CD4-positive, alpha-beta T cell (primary cell): ENCODE results near the gene MAP3K19. TPM values are rescaled to one million over a fixed set of nuclear protein-coding genes. Genes with fewer than 3 reads are reported as not detected.

Experiments used
- ATAC-seq: fragments of 200-7000 bp; cut with Tn5 transposase; one replicate; pipeline ENCODE4 v1.10.0; 2022; ENCODE audit warnings: mild to moderate bottlenecking; ENCODE audit not compliant: poor library complexity
- CTCF ChIA-PET: fragments of 350-600 bp; sonication (Branson Sonifier 250); formaldehyde crosslinking; loops from one replicate; lab custom pipeline; 2021; ENCODE audit warnings: antibody characterized with exemption, inconsistent platforms; lab: Charles Lee
- POLR2A ChIA-PET: fragments of 350-600 bp; sonication (Branson Sonifier 250); formaldehyde crosslinking; loops from one replicate; lab custom pipeline; 2021; ENCODE audit warnings: antibody characterized with exemption, inconsistent platforms; lab: Charles Lee
- DNase-seq, 14 experiments: peaks; one replicate each; pipeline ENCODE4 v3.0.0-alpha.2; 2013 to 2020; ENCODE audit warnings: mixed read lengths in 2 of 14
- H3K27ac ChIP-seq, 2 donors: one replicate each; pipeline versions ENCODE4 v1.5.1 to v1.7.0; 2013; ENCODE audit warnings: low read length in 2 of 2, low read depth in 1 of 2, mild to moderate bottlenecking in 1 of 2
- H3K27me3 ChIP-seq, 2 experiments: 1 replicate in 1 of 2; 2 replicates in 1 of 2; pipeline versions ENCODE4 v1.6.1 to v1.7.0; 2013; ENCODE audit warnings: low read length in 2 of 2, control low read depth in 1 of 2, mild to moderate bottlenecking in 1 of 2, moderate library complexity in 1 of 2; ENCODE audit not compliant: insufficient read depth in 2 of 2, control insufficient read depth in 1 of 2
- H3K36me3 ChIP-seq: one replicate; pipeline ENCODE4 v1.6.1; 2013; ENCODE audit warnings: low read length, control low read depth; ENCODE audit not compliant: insufficient read depth
- H3K4me1 ChIP-seq: one replicate; pipeline ENCODE4 v1.6.1; 2013; ENCODE audit warnings: low read length, control low read depth; ENCODE audit not compliant: insufficient read depth
- H3K4me3 ChIP-seq: one replicate; pipeline ENCODE4 v1.5.1; 2013; ENCODE audit warnings: mild to moderate bottlenecking, low read length, moderate library complexity
- H3K9me3 ChIP-seq, 2 experiments: 1 replicate in 1 of 2; 2 replicates in 1 of 2; pipeline versions ENCODE4 v1.6.1 to v1.7.0; 2013; ENCODE audit warnings: low read length in 2 of 2, mild to moderate bottlenecking in 2 of 2, control low read depth in 1 of 2, moderate library complexity in 1 of 2; ENCODE audit not compliant: control insufficient read depth in 1 of 2, insufficient read depth in 1 of 2
- H3K27ac Mint-ChIP-seq: one replicate; pipeline ENCODE4 v1.8.0; 2020; ENCODE audit warnings: mixed read lengths
- H3K27me3 Mint-ChIP-seq: one replicate; pipeline ENCODE4 v1.8.0; 2021; ENCODE audit warnings: mixed read lengths
- H3K36me3 Mint-ChIP-seq: one replicate; pipeline ENCODE4 v1.8.0; 2021; ENCODE audit warnings: low read depth, mixed read lengths
- H3K4me1 Mint-ChIP-seq: one replicate; pipeline ENCODE4 v1.8.0; 2021; ENCODE audit warnings: low read depth, mixed read lengths
- H3K4me3 Mint-ChIP-seq: one replicate; pipeline ENCODE4 v1.8.0; 2020; ENCODE audit warnings: mild to moderate bottlenecking, mixed read lengths
- H3K9me3 Mint-ChIP-seq: one replicate; pipeline ENCODE4 v1.8.0; 2020; ENCODE audit warnings: mixed read lengths
- intact Hi-C, 2 experiments: fragments of 100-400 bp; cut with DNase I in 1 of 2; cut with micrococcal nuclease in 1 of 2; formaldehyde crosslinking; loops; one replicate each; pipeline versions ENCODE4 v1.15.1 to v1.9.0; 2023 to 2025; cut with DNase I, micrococcal nuclease
- total RNA-seq, 174 experiments: library from RNA in 2 of 174; stranded (reverse) in 2 of 174; gene quantifications; one replicate each; pipeline ENCODE4 v1.2.3 and lab custom pipeline; 2021 to 2026
- TF ChIP-seq, protein P1 (sequence below): fragments of 200-600 bp; IDR thresholded peaks from one replicate; pipeline ENCODE4 v1.8.0; 2022; ENCODE audit warnings: antibody characterized with exemption, mild to moderate bottlenecking

MAP3K19 gene
- total RNA-seq, 2 experiments from 2014 or later = not detected

DNA sequence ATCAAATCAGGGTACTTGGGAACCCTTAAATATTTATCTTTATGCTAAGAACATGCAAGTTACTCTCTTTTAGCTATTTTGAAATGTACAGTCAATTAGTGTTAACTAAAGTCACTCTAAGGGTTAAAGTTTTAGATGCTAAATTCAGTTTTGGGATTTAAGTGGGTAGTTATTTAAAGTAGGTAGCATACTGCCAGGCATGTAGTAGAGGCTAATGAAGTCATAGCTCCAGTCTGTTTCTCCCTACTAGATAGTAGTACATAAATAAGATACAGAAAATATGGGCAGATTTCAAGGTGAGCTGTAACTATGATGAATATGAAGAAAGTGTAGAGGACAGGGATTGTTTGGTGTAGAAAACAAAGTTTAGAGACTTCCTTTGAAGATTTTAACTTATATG is 12.3 kb upstream of the MAP3K19 start:
- no peak overlapping the region for H3K27ac Mint-ChIP-seq
- Histone ChIP-seq H3K27me3 (no peaks in the 10 kb centered on the region), H3K9me3 (no peaks in the 10 kb centered on the region), H3K4me3 (no peak overlapping the region), H3K36me3 (peaks cover 29% of the 10 kb centered on the region), H3K27ac (no peak overlapping the region), H3K4me1 (peaks cover 12% of the 10 kb centered on the region)
- H3K4me1 Mint-ChIP-seq = peaks cover 70% of the 10 kb centered on the region
- no peaks in the 10 kb centered on the region for H3K27me3 Mint-ChIP-seq
- ChIA-PET CTCF (no interaction called here), POLR2A (interaction anchor here (0.6 kb wide), 1 partner anchor 607 kb away, joined by 3 read pairs; no protein-coding TSS in a partner anchor)
- peaks cover 84% of the 10 kb centered on the region for H3K36me3 Mint-ChIP-seq
- DNase-seq (no peak), ATAC-seq (no peak)
- H3K4me3 Mint-ChIP-seq = no peak overlapping the region
- intact Hi-C loops = loop anchor here in 1 of 2 experiments (10.0 kb wide), 1 partner anchor 815 kb away; the partner anchor contains the start of gene MCM6
- TF ChIP-seq, protein P1, sequence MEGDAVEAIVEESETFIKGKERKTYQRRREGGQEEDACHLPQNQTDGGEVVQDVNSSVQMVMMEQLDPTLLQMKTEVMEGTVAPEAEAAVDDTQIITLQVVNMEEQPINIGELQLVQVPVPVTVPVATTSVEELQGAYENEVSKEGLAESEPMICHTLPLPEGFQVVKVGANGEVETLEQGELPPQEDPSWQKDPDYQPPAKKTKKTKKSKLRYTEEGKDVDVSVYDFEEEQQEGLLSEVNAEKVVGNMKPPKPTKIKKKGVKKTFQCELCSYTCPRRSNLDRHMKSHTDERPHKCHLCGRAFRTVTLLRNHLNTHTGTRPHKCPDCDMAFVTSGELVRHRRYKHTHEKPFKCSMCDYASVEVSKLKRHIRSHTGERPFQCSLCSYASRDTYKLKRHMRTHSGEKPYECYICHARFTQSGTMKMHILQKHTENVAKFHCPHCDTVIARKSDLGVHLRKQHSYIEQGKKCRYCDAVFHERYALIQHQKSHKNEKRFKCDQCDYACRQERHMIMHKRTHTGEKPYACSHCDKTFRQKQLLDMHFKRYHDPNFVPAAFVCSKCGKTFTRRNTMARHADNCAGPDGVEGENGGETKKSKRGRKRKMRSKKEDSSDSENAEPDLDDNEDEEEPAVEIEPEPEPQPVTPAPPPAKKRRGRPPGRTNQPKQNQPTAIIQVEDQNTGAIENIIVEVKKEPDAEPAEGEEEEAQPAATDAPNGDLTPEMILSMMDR = no peak
- H3K9me3 Mint-ChIP-seq = peaks cover 2% of the 10 kb centered on the region

DNA sequence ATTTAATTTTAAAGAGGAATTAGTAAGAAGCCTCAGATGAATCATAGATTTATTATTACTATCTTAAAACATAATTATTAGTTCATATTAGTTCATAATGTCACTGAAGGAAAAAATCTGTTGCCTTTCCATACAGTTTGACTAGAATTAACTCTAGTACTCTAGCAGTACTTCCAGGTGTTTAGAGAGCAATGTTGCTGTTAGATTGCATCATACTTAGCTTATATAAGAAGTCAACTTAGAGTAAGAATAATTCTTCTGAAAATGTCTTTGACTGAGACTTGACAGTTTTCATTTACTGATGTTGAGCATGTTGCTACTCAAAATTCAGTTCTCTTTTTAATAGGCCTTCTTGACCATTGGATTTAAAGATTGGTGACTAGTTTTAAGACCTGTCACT is 9.5 kb upstream of the MAP3K19 start:
- H3K27me3 ChIP-seq = no peaks in the 10 kb centered on the region
- ATAC-seq = no peak
- TF ChIP-seq, protein P1 = no peak
- CTCF ChIA-PET = no interaction called here
- H3K4me1 Mint-ChIP-seq = peaks cover 61% of the 10 kb centered on the region
- H3K4me3 ChIP-seq = no peak overlapping the region
- H3K4me1 ChIP-seq = peaks cover 21% of the 10 kb centered on the region
- H3K27ac Mint-ChIP-seq = no peak overlapping the region
- POLR2A ChIA-PET = no interaction called here
- H3K9me3 ChIP-seq = no peaks in the 10 kb centered on the region
- intact Hi-C loops = loop anchor here in 1 of 2 experiments (10.0 kb wide), 1 partner anchor 818 kb away; the partner anchor contains the start of gene MCM6
- H3K36me3 ChIP-seq = peaks cover 19% of the 10 kb centered on the region
- peaks cover 76% of the 10 kb centered on the region for H3K36me3 Mint-ChIP-seq
- H3K9me3 Mint-ChIP-seq = no peaks in the 10 kb centered on the region
- no peak for DNase-seq
- no peaks in the 10 kb centered on the region for H3K27me3 Mint-ChIP-seq
- H3K4me3 Mint-ChIP-seq = no peak overlapping the region
- H3K27ac ChIP-seq = no peak overlapping the region

DNA sequence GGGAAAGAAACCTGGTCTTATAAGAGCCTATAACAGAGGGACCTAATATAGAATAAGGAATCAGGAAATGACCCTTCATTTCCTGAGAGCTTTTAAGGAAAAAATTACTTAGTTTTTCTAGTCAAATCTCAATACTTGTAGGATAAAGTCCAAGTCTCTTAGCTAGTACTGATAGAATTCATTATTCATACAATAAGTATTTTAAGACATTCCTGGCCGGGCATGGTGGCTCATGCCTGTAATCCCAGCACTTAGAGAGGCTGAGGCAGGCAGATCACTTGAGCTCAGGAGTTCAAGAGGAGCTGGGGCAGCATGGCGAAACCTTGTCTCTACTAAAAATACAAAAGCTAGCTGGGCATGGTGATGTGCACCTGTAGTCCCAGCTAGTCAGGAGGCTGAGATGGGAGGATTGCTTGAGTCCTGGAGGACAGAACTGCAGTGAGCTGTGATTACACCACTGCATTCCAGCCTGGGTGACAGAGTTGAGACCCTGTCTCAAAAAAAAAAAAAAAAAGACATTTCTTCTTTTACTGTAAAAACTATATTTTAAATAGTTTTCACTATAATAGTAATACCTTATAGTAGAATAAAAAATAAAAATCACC is 8.0 kb upstream of the MAP3K19 start:
- H3K27ac ChIP-seq = no peak overlapping the region
- peaks cover 21% of the 10 kb centered on the region for H3K4me1 ChIP-seq
- Mint-ChIP-seq H3K9me3 (no peaks in the 10 kb centered on the region), H3K4me3 (peak overlapping the region; percentile 72), H3K4me1 (peaks cover 56% of the 10 kb centered on the region), H3K36me3 (peaks cover 61% of the 10 kb centered on the region), H3K27me3 (no peaks in the 10 kb centered on the region), H3K27ac (peak overlapping the region; percentile 99)
- DNase-seq = no peak
- intact Hi-C loops = loop anchor here in 1 of 2 experiments (10.0 kb wide), 1 partner anchor 820 kb away; the partner anchor contains the start of gene MCM6
- POLR2A ChIA-PET = interaction anchor here (1.0 kb wide), 1 partner anchor 12 kb away, joined by 3 read pairs; no protein-coding TSS in a partner anchor
- H3K4me3 ChIP-seq = no peak overlapping the region
- CTCF ChIA-PET = interaction anchor here (1.2 kb wide), 1 partner anchor 44 kb away, joined by 3 read pairs; no protein-coding TSS in a partner anchor
- no peaks in the 10 kb centered on the region for H3K9me3 ChIP-seq
- TF ChIP-seq, protein P1 = no peak
- ATAC-seq = no peak
- H3K27me3 ChIP-seq = no peaks in the 10 kb centered on the region
- H3K36me3 ChIP-seq = peaks cover 9% of the 10 kb centered on the region
